Prostate gland (tissue), 2 donors: Measurements from ENCODE around the gene CPED1.

Source experiments
- CTCF ChIP-seq, 4 experiments: fragments of 200-600 bp in 2 of 4; fragments of 450-650 bp in 2 of 4; sonication (generic) in 2 of 4; IDR thresholded peaks; 1 replicate in 3 of 4; 2 replicates in 1 of 4; pipeline ENCODE4 v1.5.1; 2016 to 2019; ENCODE audit warnings: antibody characterized with exemption in 4 of 4, mild to moderate bottlenecking in 2 of 4, moderate library complexity in 2 of 4
- POLR2A ChIP-seq: fragments of 450-650 bp; IDR thresholded peaks from one replicate; pipeline ENCODE4 v1.6.1; 2016; ENCODE audit warnings: antibody characterized with exemption, mild to moderate bottlenecking

- TF ChIP-seq CTCF (IDR thresholded peaks at IDR 0.05) = no peak
- no peak for TF ChIP-seq POLR2A
Measured at GRCh38 chr7:121330053-121330833, 341.7 kb downstream of the CPED1 start.
